ENCODE results near the gene ACYP2. TPM values are rescaled to one million over a fixed set of nuclear protein-coding genes. Genes with fewer than 3 reads are reported as not detected.

ACYP2 gene
- total and polyA plus RNA-seq, 2 donors (not counting 1 experiment from before 2014, with no cell fraction given), result 14.0 to 17.2 TPM

DNA sequence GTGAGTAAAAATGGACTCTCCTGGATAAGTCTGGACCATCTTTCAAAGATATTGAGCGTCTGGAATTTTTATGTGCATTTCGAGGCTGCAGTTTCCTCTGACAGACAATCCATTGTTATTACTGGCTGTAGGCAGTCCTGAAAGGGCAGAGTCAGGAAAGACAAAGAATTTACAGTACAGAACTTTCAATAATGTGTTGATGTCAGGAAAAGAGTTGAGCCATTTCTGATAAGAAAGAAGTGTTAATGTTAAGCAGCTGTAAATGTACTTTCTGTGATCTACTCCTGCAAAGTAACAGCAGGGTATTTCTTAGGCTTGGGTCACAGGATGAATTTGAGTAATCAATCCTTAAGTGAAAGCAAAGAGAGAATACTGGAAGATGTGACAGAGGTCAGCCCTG is 110.8 kb downstream of the ACYP2 start:
- WGBS (ENCODE audit: insufficient coverage), result 93% methylated on average over 2 of the region's 2 CpGs
- Mint-ChIP-seq H3K9me3 (ENCODE audit: insufficient read depth) (peaks cover 3% of the 10 kb centered on the region), H3K27me3 (no peaks in the 10 kb centered on the region)

DNA sequence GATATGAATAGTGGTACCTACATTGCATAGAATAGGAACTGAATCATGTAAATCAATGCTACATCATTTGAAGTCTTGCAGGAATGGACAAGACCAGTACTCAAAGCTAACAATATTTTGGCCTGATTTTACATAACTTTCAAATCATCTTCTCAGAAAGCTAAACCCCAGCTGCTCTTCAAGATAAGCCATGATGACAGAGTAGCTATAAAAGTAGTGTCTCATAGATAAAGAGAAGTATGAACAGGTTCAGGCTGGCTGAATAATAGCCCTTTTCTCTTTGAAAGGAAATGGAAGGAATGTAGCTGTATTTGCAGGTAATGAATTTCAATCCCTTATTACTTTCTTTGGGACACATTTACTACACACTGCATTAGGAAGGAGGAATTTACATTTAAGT is 112.4 kb downstream of the ACYP2 start:
- Mint-ChIP-seq H3K4me1 (no peaks in the 10 kb centered on the region), H3K27ac (no peak overlapping the region), H3K4me3 (no peak overlapping the region), H3K9me3 (ENCODE audit: insufficient read depth) (peaks cover 1% of the 10 kb centered on the region), H3K27me3 (no peaks in the 10 kb centered on the region)
- Histone ChIP-seq H3K4me2 (replicated peaks; ENCODE audit: low read depth, low read length, poor library complexity, severe bottlenecking) (no peak overlapping the region), H3K27ac (ENCODE audit: low read length in 2 of 2) (no peak overlapping the region), H3K36me3 (replicated peaks in 1 of 2; ENCODE audit: control extremely low read depth in 1 of 2, control insufficient read depth in 1 of 2, extremely low read depth in 1 of 2, insufficient read depth in 2 of 2, low read length in 1 of 2) (peaks cover 2 to 3% of the 10 kb centered on the region in 2 experiments), H3K9ac (ENCODE audit: low read length) (no peak overlapping the region), H3K9me3 (ENCODE audit: control extremely low read depth in 1 of 3, control insufficient read depth in 2 of 3, insufficient read depth in 1 of 3, low read length in 2 of 3) (peaks cover 1 to 7% (median 2%) of the 10 kb centered on the region in 3 donors), H3K27me3 (replicated peaks in 1 of 4; ENCODE audit: control extremely low read depth in 1 of 4, control insufficient read depth in 3 of 4, insufficient read depth in 4 of 4, low read length in 3 of 4) (no peaks in the 10 kb centered on the region), H4K20me1 (ENCODE audit: control insufficient read depth, insufficient read depth, low read length, poor library complexity, severe bottlenecking) (no peaks in the 10 kb centered on the region), H3K4me1 (ENCODE audit: control insufficient read depth in 2 of 2, insufficient read depth in 2 of 2, low read length in 2 of 2) (no peaks in the 10 kb centered on the region), H3K79me2 (ENCODE audit: control insufficient read depth, insufficient read depth, low read length) (no peaks in the 10 kb centered on the region), H2AFZ (ENCODE audit: insufficient read depth, low read depth, low read length, poor library complexity, severe bottlenecking) (no peak overlapping the region), H3K4me3 (ENCODE audit: control extremely low read depth in 1 of 5, extremely low read depth in 1 of 5, insufficient read depth in 1 of 5, low read depth in 2 of 5, low read length in 4 of 5) (no peak overlapping the region)
- POLR2A ChIA-PET, result interaction anchor here (0.7 kb wide), 1 partner anchor 823 kb away, joined by 3 read pairs; no protein-coding TSS in a partner anchor
- intact Hi-C loops (cut with micrococcal nuclease), result no loop called here
- CTCF ChIA-PET, result no interaction called here
- no peak for TF ChIP-seq EZH2 (IDR thresholded peaks at IDR 0.05; ENCODE audit: borderline replicate concordance, insufficient read depth, low read depth, low read length, poor library complexity, severe bottlenecking)
- TF ChIP-seq, protein P1, sequence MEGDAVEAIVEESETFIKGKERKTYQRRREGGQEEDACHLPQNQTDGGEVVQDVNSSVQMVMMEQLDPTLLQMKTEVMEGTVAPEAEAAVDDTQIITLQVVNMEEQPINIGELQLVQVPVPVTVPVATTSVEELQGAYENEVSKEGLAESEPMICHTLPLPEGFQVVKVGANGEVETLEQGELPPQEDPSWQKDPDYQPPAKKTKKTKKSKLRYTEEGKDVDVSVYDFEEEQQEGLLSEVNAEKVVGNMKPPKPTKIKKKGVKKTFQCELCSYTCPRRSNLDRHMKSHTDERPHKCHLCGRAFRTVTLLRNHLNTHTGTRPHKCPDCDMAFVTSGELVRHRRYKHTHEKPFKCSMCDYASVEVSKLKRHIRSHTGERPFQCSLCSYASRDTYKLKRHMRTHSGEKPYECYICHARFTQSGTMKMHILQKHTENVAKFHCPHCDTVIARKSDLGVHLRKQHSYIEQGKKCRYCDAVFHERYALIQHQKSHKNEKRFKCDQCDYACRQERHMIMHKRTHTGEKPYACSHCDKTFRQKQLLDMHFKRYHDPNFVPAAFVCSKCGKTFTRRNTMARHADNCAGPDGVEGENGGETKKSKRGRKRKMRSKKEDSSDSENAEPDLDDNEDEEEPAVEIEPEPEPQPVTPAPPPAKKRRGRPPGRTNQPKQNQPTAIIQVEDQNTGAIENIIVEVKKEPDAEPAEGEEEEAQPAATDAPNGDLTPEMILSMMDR (IDR thresholded peaks at IDR 0.05), result no peak
- no peak for DNase-seq
- ATAC-seq (ENCODE audit: low read depth), result no peak

More for the DNA sequence above, 110.8 kb downstream of the ACYP2 start:
- Mint-ChIP-seq H3K4me3 (no peak overlapping the region), H3K4me1 (no peaks in the 10 kb centered on the region), H3K27ac (no peak overlapping the region)
- H3K9ac ChIP-seq (ENCODE audit: low read length), result no peak overlapping the region
- CTCF ChIA-PET, result no interaction called here
- DNase-seq (no peak), ATAC-seq (ENCODE audit: low read depth) (no peak)
- H3K4me3 ChIP-seq (ENCODE audit: control extremely low read depth in 1 of 5, extremely low read depth in 1 of 5, insufficient read depth in 1 of 5, low read depth in 2 of 5, low read length in 4 of 5), result no peak overlapping the region
- H3K79me2 ChIP-seq (ENCODE audit: control insufficient read depth, insufficient read depth, low read length), result no peaks in the 10 kb centered on the region
- H3K27ac ChIP-seq (ENCODE audit: low read length in 2 of 2), result no peak overlapping the region
- peaks cover 0 to 1% (median 0%) of the 10 kb centered on the region in 3 donors for H3K9me3 ChIP-seq (ENCODE audit: control extremely low read depth in 1 of 3, control insufficient read depth in 2 of 3, insufficient read depth in 1 of 3, low read length in 2 of 3)
- H3K4me1 ChIP-seq (ENCODE audit: control insufficient read depth in 2 of 2, insufficient read depth in 2 of 2, low read length in 2 of 2), result no peaks in the 10 kb centered on the region
- no peaks in the 10 kb centered on the region for H3K27me3 ChIP-seq (replicated peaks in 1 of 4; ENCODE audit: control extremely low read depth in 1 of 4, control insufficient read depth in 3 of 4, insufficient read depth in 4 of 4, low read length in 3 of 4)
- POLR2A ChIA-PET, result no interaction called here
- H4K20me1 ChIP-seq (ENCODE audit: control insufficient read depth, insufficient read depth, low read length, poor library complexity, severe bottlenecking), result no peaks in the 10 kb centered on the region
- no peak overlapping the region for H2AFZ ChIP-seq (ENCODE audit: insufficient read depth, low read depth, low read length, poor library complexity, severe bottlenecking)
- intact Hi-C loops (cut with micrococcal nuclease), result no loop called here
- peaks cover 2 to 3% of the 10 kb centered on the region in 2 experiments for H3K36me3 ChIP-seq (replicated peaks in 1 of 2; ENCODE audit: control extremely low read depth in 1 of 2, control insufficient read depth in 1 of 2, extremely low read depth in 1 of 2, insufficient read depth in 2 of 2, low read length in 1 of 2)
- no peak overlapping the region for H3K4me2 ChIP-seq (replicated peaks; ENCODE audit: low read depth, low read length, poor library complexity, severe bottlenecking)
- TF ChIP-seq EZH2 (IDR thresholded peaks at IDR 0.05; ENCODE audit: borderline replicate concordance, insufficient read depth, low read depth, low read length, poor library complexity, severe bottlenecking), result no peak
- TF ChIP-seq, protein P1 (IDR thresholded peaks at IDR 0.05), result no peak
